Fibroblast of pulmonary artery (primary cell): ENCODE results near the gene RAPGEF5.
A peak's percentile ranks its signal among the peaks of the same experiment; 100 is the strongest.

Source experiments
- DNase-seq: peaks from one replicate; pipeline ENCODE4 v3.0.0-alpha.2; 2010; ENCODE audit warnings: low read depth
- H3K4me3 ChIP-seq: replicated peaks from 2 replicates; pipeline ENCODE4 v1.5.1; 2011; ENCODE audit warnings: low read depth, mild to moderate bottlenecking, control low read depth, low read length, moderate library complexity
- TF ChIP-seq, protein P1 (sequence below): IDR thresholded peaks from 2 replicates; pipeline ENCODE4 v1.5.1; 2011; ENCODE audit warnings: mild to moderate bottlenecking, control low read depth, low read length, inconsistent platforms; ENCODE audit errors: missing control alignments

The RAPGEF5 gene

GRCh38 chr7:22167482-22167881 lies 189.5 kb downstream of the RAPGEF5 start:
- no peak for DNase-seq
- TF ChIP-seq, protein P1, sequence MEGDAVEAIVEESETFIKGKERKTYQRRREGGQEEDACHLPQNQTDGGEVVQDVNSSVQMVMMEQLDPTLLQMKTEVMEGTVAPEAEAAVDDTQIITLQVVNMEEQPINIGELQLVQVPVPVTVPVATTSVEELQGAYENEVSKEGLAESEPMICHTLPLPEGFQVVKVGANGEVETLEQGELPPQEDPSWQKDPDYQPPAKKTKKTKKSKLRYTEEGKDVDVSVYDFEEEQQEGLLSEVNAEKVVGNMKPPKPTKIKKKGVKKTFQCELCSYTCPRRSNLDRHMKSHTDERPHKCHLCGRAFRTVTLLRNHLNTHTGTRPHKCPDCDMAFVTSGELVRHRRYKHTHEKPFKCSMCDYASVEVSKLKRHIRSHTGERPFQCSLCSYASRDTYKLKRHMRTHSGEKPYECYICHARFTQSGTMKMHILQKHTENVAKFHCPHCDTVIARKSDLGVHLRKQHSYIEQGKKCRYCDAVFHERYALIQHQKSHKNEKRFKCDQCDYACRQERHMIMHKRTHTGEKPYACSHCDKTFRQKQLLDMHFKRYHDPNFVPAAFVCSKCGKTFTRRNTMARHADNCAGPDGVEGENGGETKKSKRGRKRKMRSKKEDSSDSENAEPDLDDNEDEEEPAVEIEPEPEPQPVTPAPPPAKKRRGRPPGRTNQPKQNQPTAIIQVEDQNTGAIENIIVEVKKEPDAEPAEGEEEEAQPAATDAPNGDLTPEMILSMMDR: no peak
- H3K4me3 ChIP-seq: no peak overlapping the region

DNA sequence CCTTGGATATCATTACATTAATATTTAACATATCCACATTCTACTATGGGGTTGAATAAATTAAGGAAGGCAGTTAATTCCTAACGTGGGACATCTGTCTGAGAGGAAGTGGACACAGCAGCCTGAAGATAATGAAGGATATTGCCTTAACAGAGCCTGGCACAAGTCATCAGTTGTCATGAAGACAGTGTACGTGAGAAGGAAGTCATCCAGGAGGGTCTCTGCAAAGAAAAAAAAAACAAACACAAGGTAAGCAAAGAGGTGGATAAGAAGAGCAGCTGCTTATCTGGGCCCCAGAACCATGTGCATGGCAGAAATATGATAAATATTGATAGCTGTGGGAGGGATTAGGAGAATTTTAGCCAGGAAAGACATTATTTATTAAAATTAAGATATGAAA lies 190.0 kb downstream of the RAPGEF5 start:
- DNase-seq: no peak
- TF ChIP-seq, protein P1: no peak
- H3K4me3 ChIP-seq: no peak overlapping the region

- no peak overlapping the region for H3K4me3 ChIP-seq
- TF ChIP-seq, protein P1: no peak
- no peak for DNase-seq
Observed at GRCh38 chr7:22159341-22159740, 197.6 kb downstream of the RAPGEF5 start.

- TF ChIP-seq, protein P1: no peak
- DNase-seq: no peak
- no peak overlapping the region for H3K4me3 ChIP-seq
Observed at GRCh38 chr7:22157552-22157951, 199.4 kb downstream of the RAPGEF5 start.

DNA sequence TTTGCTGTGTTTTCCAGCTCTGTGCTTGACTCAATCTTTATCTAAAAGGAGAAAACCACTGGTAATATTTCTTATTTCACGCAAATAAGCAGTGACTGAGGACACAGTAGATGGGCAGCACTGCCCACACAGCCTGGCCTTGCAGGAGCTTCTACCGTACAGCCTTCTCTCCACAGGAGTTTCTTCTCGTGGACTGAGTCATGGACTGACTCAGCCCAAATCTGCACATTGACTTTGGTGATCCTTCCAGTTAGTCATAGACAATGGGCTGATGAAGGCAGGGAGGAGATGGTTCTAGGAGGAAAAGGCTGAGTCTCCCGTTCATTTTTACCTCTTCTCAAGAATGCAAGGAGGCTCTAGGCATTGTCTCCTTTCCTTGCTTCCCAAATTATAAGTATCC lies 200.7 kb downstream of the RAPGEF5 start:
- peak; percentile 49 for DNase-seq
- no peak overlapping the region for H3K4me3 ChIP-seq
- TF ChIP-seq, protein P1: no peak

DNA sequence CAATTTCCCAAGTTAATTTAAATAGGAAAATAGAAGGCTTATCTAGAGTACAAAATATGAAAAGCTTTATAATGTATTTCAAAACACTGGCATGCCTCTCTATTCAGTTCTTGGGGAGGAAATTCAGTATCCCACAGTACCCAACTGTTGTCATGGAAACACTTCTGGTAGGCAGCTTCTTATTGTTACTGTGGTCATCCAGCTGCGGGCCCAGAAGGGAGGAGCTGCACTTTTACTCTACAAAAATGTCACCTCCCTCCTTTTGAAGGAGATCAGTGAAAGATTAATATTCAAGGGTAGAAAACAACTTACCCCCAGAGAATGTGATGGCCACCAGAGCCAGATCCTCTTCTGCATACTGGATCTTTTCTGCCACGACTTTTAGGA lies 202.8 kb downstream of the RAPGEF5 start:
- peak; percentile 33 for DNase-seq
- no peak overlapping the region for H3K4me3 ChIP-seq
- TF ChIP-seq, protein P1: no peak

- H3K4me3 ChIP-seq: no peak overlapping the region
- no peak for DNase-seq
- TF ChIP-seq, protein P1: no peak
Observed at GRCh38 chr7:22153432-22154142, 203.4 kb downstream of the RAPGEF5 start.
